Measurements from ENCODE around the gene ABCE1.

DNA sequence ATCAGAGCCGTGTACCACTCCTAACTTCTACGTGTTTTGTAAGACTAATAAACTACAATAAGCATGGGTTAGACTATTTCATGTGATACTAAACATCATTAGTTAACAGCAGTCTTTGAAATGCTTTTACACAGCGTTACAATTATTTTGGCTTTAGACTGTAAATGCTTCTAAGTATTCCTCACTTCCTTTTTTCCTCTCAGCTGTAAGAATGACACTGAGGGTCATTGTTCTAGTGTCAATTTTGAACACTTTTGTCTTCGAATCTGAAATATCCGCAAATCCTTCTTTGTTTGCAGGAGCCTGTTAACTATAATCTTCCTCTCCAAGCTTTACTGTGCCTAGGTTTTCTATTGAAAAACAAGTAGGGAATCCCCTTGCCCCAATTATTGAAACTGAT is 1.5 kb downstream of the ABCE1 start:
- TF ChIP-seq, protein P1, sequence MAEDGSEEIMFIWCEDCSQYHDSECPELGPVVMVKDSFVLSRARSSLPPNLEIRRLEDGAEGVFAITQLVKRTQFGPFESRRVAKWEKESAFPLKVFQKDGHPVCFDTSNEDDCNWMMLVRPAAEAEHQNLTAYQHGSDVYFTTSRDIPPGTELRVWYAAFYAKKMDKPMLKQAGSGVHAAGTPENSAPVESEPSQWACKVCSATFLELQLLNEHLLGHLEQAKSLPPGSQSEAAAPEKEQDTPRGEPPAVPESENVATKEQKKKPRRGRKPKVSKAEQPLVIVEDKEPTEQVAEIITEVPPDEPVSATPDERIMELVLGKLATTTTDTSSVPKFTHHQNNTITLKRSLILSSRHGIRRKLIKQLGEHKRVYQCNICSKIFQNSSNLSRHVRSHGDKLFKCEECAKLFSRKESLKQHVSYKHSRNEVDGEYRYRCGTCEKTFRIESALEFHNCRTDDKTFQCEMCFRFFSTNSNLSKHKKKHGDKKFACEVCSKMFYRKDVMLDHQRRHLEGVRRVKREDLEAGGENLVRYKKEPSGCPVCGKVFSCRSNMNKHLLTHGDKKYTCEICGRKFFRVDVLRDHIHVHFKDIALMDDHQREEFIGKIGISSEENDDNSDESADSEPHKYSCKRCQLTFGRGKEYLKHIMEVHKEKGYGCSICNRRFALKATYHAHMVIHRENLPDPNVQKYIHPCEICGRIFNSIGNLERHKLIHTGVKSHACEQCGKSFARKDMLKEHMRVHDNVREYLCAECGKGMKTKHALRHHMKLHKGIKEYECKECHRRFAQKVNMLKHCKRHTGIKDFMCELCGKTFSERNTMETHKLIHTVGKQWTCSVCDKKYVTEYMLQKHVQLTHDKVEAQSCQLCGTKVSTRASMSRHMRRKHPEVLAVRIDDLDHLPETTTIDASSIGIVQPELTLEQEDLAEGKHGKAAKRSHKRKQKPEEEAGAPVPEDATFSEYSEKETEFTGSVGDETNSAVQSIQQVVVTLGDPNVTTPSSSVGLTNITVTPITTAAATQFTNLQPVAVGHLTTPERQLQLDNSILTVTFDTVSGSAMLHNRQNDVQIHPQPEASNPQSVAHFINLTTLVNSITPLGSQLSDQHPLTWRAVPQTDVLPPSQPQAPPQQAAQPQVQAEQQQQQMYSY (CRISPR knock-in tag; IDR thresholded peaks at IDR 0.05): no peak
- TF ChIP-seq, protein P2, sequence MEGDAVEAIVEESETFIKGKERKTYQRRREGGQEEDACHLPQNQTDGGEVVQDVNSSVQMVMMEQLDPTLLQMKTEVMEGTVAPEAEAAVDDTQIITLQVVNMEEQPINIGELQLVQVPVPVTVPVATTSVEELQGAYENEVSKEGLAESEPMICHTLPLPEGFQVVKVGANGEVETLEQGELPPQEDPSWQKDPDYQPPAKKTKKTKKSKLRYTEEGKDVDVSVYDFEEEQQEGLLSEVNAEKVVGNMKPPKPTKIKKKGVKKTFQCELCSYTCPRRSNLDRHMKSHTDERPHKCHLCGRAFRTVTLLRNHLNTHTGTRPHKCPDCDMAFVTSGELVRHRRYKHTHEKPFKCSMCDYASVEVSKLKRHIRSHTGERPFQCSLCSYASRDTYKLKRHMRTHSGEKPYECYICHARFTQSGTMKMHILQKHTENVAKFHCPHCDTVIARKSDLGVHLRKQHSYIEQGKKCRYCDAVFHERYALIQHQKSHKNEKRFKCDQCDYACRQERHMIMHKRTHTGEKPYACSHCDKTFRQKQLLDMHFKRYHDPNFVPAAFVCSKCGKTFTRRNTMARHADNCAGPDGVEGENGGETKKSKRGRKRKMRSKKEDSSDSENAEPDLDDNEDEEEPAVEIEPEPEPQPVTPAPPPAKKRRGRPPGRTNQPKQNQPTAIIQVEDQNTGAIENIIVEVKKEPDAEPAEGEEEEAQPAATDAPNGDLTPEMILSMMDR (IDR thresholded peaks at IDR 0.05): no peak
- TF ChIP-seq CREB1 (CRISPR knock-in tag; IDR thresholded peaks at IDR 0.05) (no peak), ZNF138 (CRISPR knock-in tag; conservative IDR thresholded peaks at IDR 0.05) (no peak), JAZF1 (CRISPR knock-in tag; IDR thresholded peaks at IDR 0.05) (no peak), ZNF416 (CRISPR knock-in tag; IDR thresholded peaks at IDR 0.05) (no peak), KAT7 (CRISPR knock-in tag; IDR thresholded peaks at IDR 0.05; ENCODE audit: borderline replicate concordance) (no peak), NFYB (CRISPR knock-in tag; conservative IDR thresholded peaks at IDR 0.05; ENCODE audit: low read depth) (no peak), GRHL2 (CRISPR knock-in tag; IDR thresholded peaks at IDR 0.05; ENCODE audit: insufficient replicate concordance, severe bottlenecking) (no peak), ZNF423 (CRISPR knock-in tag; IDR thresholded peaks at IDR 0.05) (no peak)
- TF ChIP-seq, protein P3, sequence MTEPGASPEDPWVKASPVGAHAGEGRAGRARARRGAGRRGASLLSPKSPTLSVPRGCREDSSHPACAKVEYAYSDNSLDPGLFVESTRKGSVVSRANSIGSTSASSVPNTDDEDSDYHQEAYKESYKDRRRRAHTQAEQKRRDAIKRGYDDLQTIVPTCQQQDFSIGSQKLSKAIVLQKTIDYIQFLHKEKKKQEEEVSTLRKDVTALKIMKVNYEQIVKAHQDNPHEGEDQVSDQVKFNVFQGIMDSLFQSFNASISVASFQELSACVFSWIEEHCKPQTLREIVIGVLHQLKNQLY (CRISPR knock-in tag; IDR thresholded peaks at IDR 0.05): no peak
- TF ChIP-seq, protein P4, sequence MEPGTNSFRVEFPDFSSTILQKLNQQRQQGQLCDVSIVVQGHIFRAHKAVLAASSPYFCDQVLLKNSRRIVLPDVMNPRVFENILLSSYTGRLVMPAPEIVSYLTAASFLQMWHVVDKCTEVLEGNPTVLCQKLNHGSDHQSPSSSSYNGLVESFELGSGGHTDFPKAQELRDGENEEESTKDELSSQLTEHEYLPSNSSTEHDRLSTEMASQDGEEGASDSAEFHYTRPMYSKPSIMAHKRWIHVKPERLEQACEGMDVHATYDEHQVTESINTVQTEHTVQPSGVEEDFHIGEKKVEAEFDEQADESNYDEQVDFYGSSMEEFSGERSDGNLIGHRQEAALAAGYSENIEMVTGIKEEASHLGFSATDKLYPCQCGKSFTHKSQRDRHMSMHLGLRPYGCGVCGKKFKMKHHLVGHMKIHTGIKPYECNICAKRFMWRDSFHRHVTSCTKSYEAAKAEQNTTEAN (CRISPR knock-in tag; IDR thresholded peaks at IDR 0.05): no peak
- TF ChIP-seq, protein P5, sequence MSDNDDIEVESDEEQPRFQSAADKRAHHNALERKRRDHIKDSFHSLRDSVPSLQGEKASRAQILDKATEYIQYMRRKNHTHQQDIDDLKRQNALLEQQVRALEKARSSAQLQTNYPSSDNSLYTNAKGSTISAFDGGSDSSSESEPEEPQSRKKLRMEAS (CRISPR knock-in tag; IDR thresholded peaks at IDR 0.05): no peak
- TF ChIP-seq, protein P6, sequence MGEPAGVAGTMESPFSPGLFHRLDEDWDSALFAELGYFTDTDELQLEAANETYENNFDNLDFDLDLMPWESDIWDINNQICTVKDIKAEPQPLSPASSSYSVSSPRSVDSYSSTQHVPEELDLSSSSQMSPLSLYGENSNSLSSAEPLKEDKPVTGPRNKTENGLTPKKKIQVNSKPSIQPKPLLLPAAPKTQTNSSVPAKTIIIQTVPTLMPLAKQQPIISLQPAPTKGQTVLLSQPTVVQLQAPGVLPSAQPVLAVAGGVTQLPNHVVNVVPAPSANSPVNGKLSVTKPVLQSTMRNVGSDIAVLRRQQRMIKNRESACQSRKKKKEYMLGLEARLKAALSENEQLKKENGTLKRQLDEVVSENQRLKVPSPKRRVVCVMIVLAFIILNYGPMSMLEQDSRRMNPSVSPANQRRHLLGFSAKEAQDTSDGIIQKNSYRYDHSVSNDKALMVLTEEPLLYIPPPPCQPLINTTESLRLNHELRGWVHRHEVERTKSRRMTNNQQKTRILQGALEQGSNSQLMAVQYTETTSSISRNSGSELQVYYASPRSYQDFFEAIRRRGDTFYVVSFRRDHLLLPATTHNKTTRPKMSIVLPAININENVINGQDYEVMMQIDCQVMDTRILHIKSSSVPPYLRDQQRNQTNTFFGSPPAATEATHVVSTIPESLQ (CRISPR knock-in tag; IDR thresholded peaks at IDR 0.05): no peak

Measured in WTC11 (cell line).